ENCODE data around the gene AMOTL1. TPM values are rescaled to one million over a fixed set of nuclear protein-coding genes. Genes with fewer than 3 reads are reported as not detected.

AMOTL1 gene
- total and polyA plus RNA-seq, 2 of the 8 experiments (the other 6 are each of a cell fraction or from before 2014, with no cell fraction given), result 9.0 to 27.6 TPM

- Histone ChIP-seq H3K4me2 (ENCODE audit: insufficient read depth in 1 of 2, low read depth in 2 of 2, low read length in 2 of 2) (no peak overlapping the region), H3K9ac (replicated peaks in 1 of 4; ENCODE audit: extremely low read depth in 1 of 4, low read depth in 3 of 4, low read length in 3 of 4) (no peak overlapping the region), H2AK5ac (ENCODE audit: low read depth, low read length) (no peak overlapping the region), H3K27me3 (replicated peaks in 1 of 4; ENCODE audit: control insufficient read depth in 3 of 4, extremely low read depth in 1 of 4, insufficient read depth in 3 of 4, low read length in 3 of 4) (no peaks in the 10 kb centered on the region), H3K27ac (ENCODE audit: low read depth, low read length) (no peak overlapping the region), H2BK120ac (replicated peaks; ENCODE audit: low read depth, low read length) (no peak overlapping the region), H2BK5ac (ENCODE audit: low read depth, low read length) (no peak overlapping the region), H2AFZ (ENCODE audit: low read length) (no peak overlapping the region), H4K91ac (replicated peaks; ENCODE audit: insufficient read length, low read length) (no peak overlapping the region), H3K4ac (replicated peaks; ENCODE audit: insufficient read length, low read depth, low read length) (no peak overlapping the region), H3K56ac (replicated peaks; ENCODE audit: insufficient read length, low read depth, low read length) (no peak overlapping the region), H3K18ac (ENCODE audit: extremely low read depth, low read length) (no peak overlapping the region), H3K23me2 (ENCODE audit: low read depth, low read length) (no peaks in the 10 kb centered on the region), H4K8ac (ENCODE audit: extremely low read depth, insufficient read depth, low read length) (no peak overlapping the region), H3K9me3 (ENCODE audit: insufficient read depth in 2 of 2, low read depth in 1 of 2, low read length in 1 of 2) (no peaks in the 10 kb centered on the region), H4K5ac (ENCODE audit: insufficient read length, low read depth, low read length) (no peak overlapping the region), H2BK15ac (ENCODE audit: low read length) (no peak overlapping the region), H3K14ac (ENCODE audit: insufficient read length) (no peak overlapping the region), H3K79me1 (ENCODE audit: low read depth, low read length) (no peaks in the 10 kb centered on the region), H3K36me3 (ENCODE audit: control insufficient read depth in 2 of 4, insufficient read depth in 4 of 4, low read length in 3 of 4) (no peaks in the 10 kb centered on the region), H3K23ac (ENCODE audit: insufficient read length) (no peak overlapping the region), H4K20me1 (replicated peaks in 1 of 2; ENCODE audit: control insufficient read depth in 1 of 2, insufficient read depth in 2 of 2, low read length in 2 of 2) (no peaks in the 10 kb centered on the region), H2BK20ac (ENCODE audit: low read length) (no peak overlapping the region), H3K79me2 (ENCODE audit: control insufficient read depth in 1 of 2, insufficient read depth in 2 of 2, low read length in 2 of 2) (no peaks in the 10 kb centered on the region), H3K4me3 (ENCODE audit: extremely low read depth in 1 of 4, insufficient read depth in 2 of 4, low read depth in 3 of 4, low read length in 4 of 4) (no peak overlapping the region), H2BK12ac (ENCODE audit: low read depth, low read length) (no peak overlapping the region), H3K4me1 (replicated peaks in 1 of 4; ENCODE audit: control insufficient read depth in 3 of 4, insufficient read depth in 4 of 4, low read length in 3 of 4) (peaks cover 0 to 3% (median 0%) of the 10 kb centered on the region in 4 experiments; a peak in 2 of 7 replicates)
- FAIRE-seq (no peak), DNase-seq (ENCODE audit: low read depth in 1 of 2, low spot score in 2 of 2) (no peak)
- POLR2A ChIA-PET (ENCODE audit: partially characterized antibody), result interaction anchor here (1.3 kb wide), 1 partner anchor 15 kb away, joined by 3 read pairs; no protein-coding TSS in a partner anchor
- CTCF ChIA-PET (ENCODE audit: partially characterized antibody), result interaction anchor here (0.6 to 9.3 kb wide), 11 partner anchors 7 to 143 kb away, joined by 3 to 95 read pairs (median 5); no protein-coding TSS in a partner anchor
- 91% methylated on average over 2 of the region's 2 CpGs; no CpG with 5 or more reads in 1 of the 2 experiments for WGBS, 2 experiments (ENCODE audit: extremely low coverage in 1 of 2, insufficient coverage in 1 of 2, insufficient read length in 1 of 2, insufficient replicate concordance in 2 of 2, low coverage in 1 of 2, low lambda C conversion rate in 2 of 2, missing lambda C conversion rate in 1 of 2)
- no peak for TF ChIP-seq CREB1 (IDR thresholded peaks at IDR 0.05)
- TF ChIP-seq TAF1 (IDR thresholded peaks at IDR 0.05; ENCODE audit: low read depth, low read length), result no peak
- TF ChIP-seq KDM5A (IDR thresholded peaks at IDR 0.05; ENCODE audit: low read length), result no peak
- no peak for TF ChIP-seq USF2 (IDR thresholded peaks at IDR 0.05; ENCODE audit: low read length)
- no peak for TF ChIP-seq CEBPB (IDR thresholded peaks at IDR 0.05; ENCODE audit: low read depth, low read length)
- no peak for TF ChIP-seq CBX5 (IDR thresholded peaks at IDR 0.05; ENCODE audit: low read depth, low read length)
- TF ChIP-seq CHD2 (IDR thresholded peaks at IDR 0.05; ENCODE audit: low read length), result no peak
- TF ChIP-seq HDAC6 (IDR thresholded peaks at IDR 0.05; ENCODE audit: low read depth, low read length), result no peak
- no peak for TF ChIP-seq NANOG (IDR thresholded peaks at IDR 0.05; ENCODE audit: insufficient read depth, low read depth, low read length, poor library complexity, severe bottlenecking)
- no peak for TF ChIP-seq CTCF (IDR thresholded peaks at IDR 0.05; ENCODE audit: control extremely low read depth in 1 of 3, insufficient read depth in 1 of 3, low read depth in 1 of 3, low read length in 3 of 3)
- TF ChIP-seq BRCA1 (IDR thresholded peaks at IDR 0.05; ENCODE audit: low read depth, low read length), result no peak
- TF ChIP-seq BCL11A (IDR thresholded peaks at IDR 0.05; ENCODE audit: low read depth in 2 of 2, low read length in 2 of 2), result no peak
Observed at GRCh38 chr11:94754819-94755218, 13.3 kb upstream of the AMOTL1 start.
